ENCODE measurements around the gene ACTL7B.
"Not testable (repeated sequence)": the region's sequence is repeated elsewhere in the genome, so short reads cannot be mapped to it uniquely, and the experiment has no call there.

ACTL7B gene

GRCh38 chr9:108842610-108843295 lies 13.0 kb downstream of the ACTL7B start:
- DNase-seq = no peak

GRCh38 chr9:108839561-108839960 lies 16.2 kb downstream of the ACTL7B start:
- DNase-seq = not testable (repeated sequence)

GRCh38 chr9:108838017-108838416 lies 17.8 kb downstream of the ACTL7B start:
- DNase-seq = no peak

GRCh38 chr9:108837530-108837929 lies 18.3 kb downstream of the ACTL7B start:
- DNase-seq = no peak

GRCh38 chr9:108836781-108837180 lies 19.0 kb downstream of the ACTL7B start:
- DNase-seq = no peak

GRCh38 chr9:108836319-108836718 lies 19.5 kb downstream of the ACTL7B start:
- no peak for DNase-seq

GRCh38 chr9:108835831-108836230 lies 20.0 kb downstream of the ACTL7B start:
- DNase-seq = no peak

- no peak for DNase-seq
These were observed 20.7 kb downstream of the ACTL7B start for GRCh38 chr9:108834959-108835665.

GRCh38 chr9:108832179-108832500 lies 23.6 kb downstream of the ACTL7B start:
- DNase-seq = no peak

- DNase-seq = no peak
These were observed 24.1 kb downstream of the ACTL7B start for GRCh38 chr9:108831496-108832178.

- DNase-seq = no peak
These were observed 25.5 kb downstream of the ACTL7B start for GRCh38 chr9:108830272-108830671.

GRCh38 chr9:108823829-108824228 lies 32.0 kb downstream of the ACTL7B start:
- no peak for DNase-seq

GRCh38 chr9:108816037-108816436 lies 39.7 kb downstream of the ACTL7B start:
- no peak for DNase-seq

- no peak for DNase-seq
These were observed 40.6 kb downstream of the ACTL7B start for GRCh38 chr9:108815156-108815555.

- peak; percentile 35 for DNase-seq
These were observed 41.7 kb downstream of the ACTL7B start for GRCh38 chr9:108813951-108814601.

GRCh38 chr9:108812396-108813025 lies 43.3 kb downstream of the ACTL7B start:
- DNase-seq = no peak

GRCh38 chr9:108811944-108812343 lies 43.8 kb downstream of the ACTL7B start:
- DNase-seq = peak; percentile 3

GRCh38 chr9:108809269-108809668 lies 46.5 kb downstream of the ACTL7B start:
- DNase-seq = no peak
